LNCaP clone FGC (cell line): Measurements from ENCODE around the gene ZBTB20.

ENCODE experiments used
- DNase-seq: peaks from one replicate; pipeline ENCODE4 v3.0.0-alpha.2; 2011; ENCODE audit warnings: low read depth
- H3K4me3 ChIP-seq: 2 replicates; pipeline ENCODE4 v1.5.1; 2011; ENCODE audit warnings: mild to moderate bottlenecking, low read depth, low read length, control low read depth
- CTCF ChIP-seq: IDR thresholded peaks from 2 replicates; pipeline ENCODE4 v1.5.1; 2012; ENCODE audit warnings: mild to moderate bottlenecking; ENCODE audit not compliant: control insufficient read depth, insufficient read depth; ENCODE audit errors: extremely low read depth

Gene ZBTB20

GRCh38 chr3:114344492-114344891 lies 802.6 kb downstream of the ZBTB20 start:
- H3K4me3 ChIP-seq = no peak overlapping the region
- DNase-seq = no peak
- TF ChIP-seq CTCF = no peak

- DNase-seq = no peak
- TF ChIP-seq CTCF = no peak
- no peak overlapping the region for H3K4me3 ChIP-seq
Measured at GRCh38 chr3:114338651-114339357, 808.3 kb downstream of the ZBTB20 start.

GRCh38 chr3:114336857-114337256 lies 810.2 kb downstream of the ZBTB20 start:
- no peak for TF ChIP-seq CTCF
- no peak for DNase-seq
- H3K4me3 ChIP-seq = no peak overlapping the region

- DNase-seq = no peak
- TF ChIP-seq CTCF = peak; percentile 49
- no peak overlapping the region for H3K4me3 ChIP-seq
Measured at GRCh38 chr3:114336122-114336697, 810.9 kb downstream of the ZBTB20 start.

GRCh38 chr3:114333923-114334240 lies 813.2 kb downstream of the ZBTB20 start:
- DNase-seq = no peak
- no peak for TF ChIP-seq CTCF
- H3K4me3 ChIP-seq = no peak overlapping the region

- no peak overlapping the region for H3K4me3 ChIP-seq
- DNase-seq = no peak
- TF ChIP-seq CTCF = no peak
Measured at GRCh38 chr3:114333180-114333922, 813.7 kb downstream of the ZBTB20 start.
